ENCODE measurements around the gene ADCYAP1R1.

DNA sequence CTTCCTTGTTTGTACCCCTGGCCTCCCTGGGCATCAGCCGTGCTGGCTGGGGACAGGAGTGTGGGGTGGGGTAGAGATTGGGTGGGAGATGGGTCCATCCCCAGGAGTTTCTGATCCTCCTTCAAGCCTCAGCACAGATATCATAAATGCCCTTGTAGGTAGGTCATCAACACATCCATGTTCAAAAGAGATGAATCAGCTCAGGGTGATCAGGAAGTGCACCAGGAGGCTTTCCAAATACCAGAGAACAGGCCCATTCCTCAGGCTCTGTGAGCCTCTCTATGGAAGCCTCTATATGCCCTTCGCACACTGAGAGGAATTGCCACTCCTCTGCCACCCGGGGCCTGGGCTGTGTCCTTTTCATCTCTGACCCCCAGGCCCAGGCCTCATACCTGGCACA is 31.9 kb upstream of the ADCYAP1R1 start:
- TF ChIP-seq POLR2A (IDR thresholded peaks at IDR 0.05) (no peak), POLR2AphosphoS5 (IDR thresholded peaks at IDR 0.05) (no peak)
- TF ChIP-seq, protein P1, sequence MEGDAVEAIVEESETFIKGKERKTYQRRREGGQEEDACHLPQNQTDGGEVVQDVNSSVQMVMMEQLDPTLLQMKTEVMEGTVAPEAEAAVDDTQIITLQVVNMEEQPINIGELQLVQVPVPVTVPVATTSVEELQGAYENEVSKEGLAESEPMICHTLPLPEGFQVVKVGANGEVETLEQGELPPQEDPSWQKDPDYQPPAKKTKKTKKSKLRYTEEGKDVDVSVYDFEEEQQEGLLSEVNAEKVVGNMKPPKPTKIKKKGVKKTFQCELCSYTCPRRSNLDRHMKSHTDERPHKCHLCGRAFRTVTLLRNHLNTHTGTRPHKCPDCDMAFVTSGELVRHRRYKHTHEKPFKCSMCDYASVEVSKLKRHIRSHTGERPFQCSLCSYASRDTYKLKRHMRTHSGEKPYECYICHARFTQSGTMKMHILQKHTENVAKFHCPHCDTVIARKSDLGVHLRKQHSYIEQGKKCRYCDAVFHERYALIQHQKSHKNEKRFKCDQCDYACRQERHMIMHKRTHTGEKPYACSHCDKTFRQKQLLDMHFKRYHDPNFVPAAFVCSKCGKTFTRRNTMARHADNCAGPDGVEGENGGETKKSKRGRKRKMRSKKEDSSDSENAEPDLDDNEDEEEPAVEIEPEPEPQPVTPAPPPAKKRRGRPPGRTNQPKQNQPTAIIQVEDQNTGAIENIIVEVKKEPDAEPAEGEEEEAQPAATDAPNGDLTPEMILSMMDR (IDR thresholded peaks at IDR 0.05 in 8 of 11, conservative IDR thresholded peaks at IDR 0.05 in 3 of 11), result no peak
